ENCODE results near the gene CALD1.

DNA sequence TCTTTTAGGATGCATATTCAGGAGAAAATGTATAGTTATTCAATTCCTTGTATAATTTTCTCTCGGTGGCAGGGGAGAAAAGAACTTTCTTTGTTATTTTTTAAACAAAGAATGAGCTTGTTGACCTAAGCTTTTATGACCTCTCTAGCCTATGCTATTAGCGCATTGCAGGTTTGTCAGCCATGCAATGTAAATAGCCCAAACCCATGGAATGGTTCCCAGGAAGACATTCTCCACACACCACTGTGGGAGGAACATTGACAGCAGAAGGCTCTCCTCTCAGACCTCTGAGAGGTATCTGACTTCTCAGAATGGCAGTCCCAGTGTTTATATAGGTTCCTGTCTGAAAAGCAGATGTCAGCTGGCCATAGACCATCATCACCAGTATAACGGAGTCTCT, 187.3 kb downstream of the CALD1 start:
- TF ChIP-seq POLR2AphosphoS5 (IDR thresholded peaks at IDR 0.05; ENCODE audit: low read depth) (no peak), JUNB (IDR thresholded peaks at IDR 0.05; ENCODE audit: unreplicated experiment) (no peak)

Data from GM23338 (cell line).